C1 segment of cervical spinal cord (tissue), 14 donors: ENCODE results near the gene UBE2Q2.
"Not testable (repeated sequence)": the region's sequence is repeated elsewhere in the genome, so short reads cannot be mapped to it uniquely, and the experiment has no call there.

Experiments used
- DNase-seq, 14 donors: peaks; one replicate each; lab custom pipeline; 2025; lab: John Stamatoyannopoulos, UW

The UBE2Q2 gene

DNA sequence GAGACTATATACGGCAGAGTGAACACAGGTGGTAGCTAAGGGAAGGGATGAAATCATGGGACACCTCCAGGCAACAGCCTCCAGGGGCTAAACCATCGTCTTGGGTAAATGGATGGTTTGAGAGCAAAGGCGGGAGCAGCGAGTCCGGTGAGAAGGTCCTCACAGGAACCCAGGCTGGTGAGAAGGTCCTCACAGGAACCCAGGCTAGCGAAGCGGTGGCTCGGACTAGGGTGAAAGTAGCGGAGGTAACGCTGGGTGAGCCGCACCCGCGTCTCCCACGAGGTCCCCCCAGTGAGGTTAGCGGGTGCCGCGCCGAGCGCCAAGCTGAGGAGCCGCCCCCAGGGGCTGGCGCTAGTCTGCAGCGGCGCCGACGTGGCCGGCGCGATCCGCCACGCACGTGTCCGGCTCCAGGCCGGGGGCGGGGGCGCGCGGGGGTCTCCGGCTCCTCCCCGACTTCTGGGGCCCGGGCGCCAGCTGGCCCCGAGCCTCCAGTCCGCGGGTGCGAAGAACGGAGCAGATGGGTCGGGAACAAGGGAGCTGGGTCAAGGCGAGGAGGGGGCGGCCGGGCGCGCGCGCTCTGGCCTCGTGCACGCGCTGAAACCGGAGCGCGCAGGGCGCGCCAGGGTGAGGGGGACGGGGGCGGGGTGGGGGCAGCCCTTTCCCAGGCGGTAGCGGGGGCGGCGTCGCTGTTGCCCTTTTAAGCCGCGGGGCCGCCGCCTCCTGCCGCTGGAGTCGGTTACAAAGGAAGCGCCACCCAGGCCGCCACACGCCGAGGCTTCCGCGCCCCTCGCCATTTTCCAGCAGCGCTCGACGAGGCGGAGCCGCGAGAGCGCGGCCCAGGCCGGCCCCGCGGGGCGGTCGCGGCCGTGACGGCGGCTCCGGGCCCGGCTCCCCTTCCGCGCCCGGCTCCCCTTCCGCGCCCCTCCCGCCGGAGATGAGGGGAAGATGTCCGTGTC lies at the start of gene UBE2Q2:
Gene UBE2Q2, plus strand, starts transcription at position 726 of the 956 bp plus-strand sequence. Its CDS starts 220 bp downstream, at position 946.
- peak in 13 of 14 donors; percentile 20 to 72 (median 45) for DNase-seq

DNA sequence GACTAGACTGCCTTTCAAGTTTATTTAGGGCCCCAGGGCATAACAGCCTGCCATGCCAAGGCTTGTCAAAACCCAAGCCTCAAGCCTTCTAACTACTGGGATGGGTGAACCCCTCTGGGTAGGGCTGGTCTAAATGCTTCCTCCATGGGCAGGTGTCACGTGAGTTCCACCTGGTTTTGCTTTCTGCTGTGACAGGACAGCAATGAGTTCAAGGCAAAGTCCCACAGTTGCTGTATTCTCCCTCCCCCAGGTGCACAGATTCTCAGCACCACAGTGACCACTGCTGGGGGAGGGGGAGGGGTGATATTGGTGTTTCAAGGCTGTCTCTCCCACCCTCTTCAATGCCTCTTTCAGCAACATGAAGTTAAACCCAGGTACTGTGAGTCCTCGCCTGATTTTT lies 46.9 kb upstream of the UBE2Q2 start:
- no peak for DNase-seq

DNA sequence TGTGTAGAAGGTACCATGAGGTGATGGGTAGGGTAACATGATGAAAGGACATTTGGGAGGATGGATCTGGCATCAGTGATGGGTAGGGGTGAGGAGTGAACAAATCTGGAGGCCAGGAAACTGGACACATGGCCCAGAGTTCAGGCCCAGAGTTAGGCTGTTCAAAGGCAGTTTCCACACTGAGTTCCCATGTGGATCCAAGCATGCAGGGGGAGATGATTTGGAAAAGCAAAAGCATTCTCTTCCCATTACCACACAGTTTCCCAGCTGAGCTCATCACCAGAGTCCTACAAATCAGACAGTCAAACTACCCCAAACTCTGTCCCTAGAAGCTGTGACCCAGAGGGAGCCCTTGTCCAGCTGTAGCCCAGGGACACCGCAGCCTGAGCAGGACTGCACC lies 46.1 kb upstream of the UBE2Q2 start:
- DNase-seq: not testable (repeated sequence)

DNA sequence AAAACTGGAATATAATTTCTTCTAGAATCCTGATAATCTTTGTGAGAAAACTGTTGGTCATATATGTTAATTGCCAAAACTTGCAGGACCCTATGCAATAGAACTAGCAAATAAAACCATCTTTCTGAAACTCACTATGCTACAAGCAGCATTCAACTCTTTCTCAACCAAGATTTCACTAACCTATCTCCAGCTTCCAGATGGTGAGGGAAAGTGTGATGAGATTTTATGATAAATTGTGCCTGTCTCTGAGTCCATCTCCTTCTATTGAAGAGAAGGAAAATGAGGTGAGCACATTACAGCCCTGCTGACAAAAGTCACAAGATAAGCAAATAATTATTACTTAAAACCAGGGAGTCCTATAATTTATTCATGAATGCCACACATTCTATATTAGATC lies 44.1 kb upstream of the UBE2Q2 start:
- DNase-seq: no peak

DNA sequence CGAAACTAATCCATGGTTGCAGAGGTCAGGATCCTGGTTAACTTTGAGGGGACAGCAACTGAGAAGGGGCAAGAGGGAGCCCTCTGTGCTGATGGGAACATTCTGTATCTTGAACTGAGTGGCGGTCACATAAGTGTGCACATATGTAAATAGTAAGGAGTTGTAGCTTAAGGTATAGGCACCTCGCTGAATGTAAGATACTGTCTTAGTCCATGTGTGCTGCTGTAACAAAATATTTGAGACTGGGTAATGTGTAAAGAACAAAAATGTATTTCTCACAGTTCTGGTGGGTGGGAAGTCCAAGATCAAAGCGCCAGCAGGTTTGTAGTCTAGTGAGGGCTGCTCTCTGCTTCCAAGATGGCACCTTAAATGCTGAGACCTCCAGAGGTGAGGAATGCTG lies 42.8 kb upstream of the UBE2Q2 start:
- DNase-seq: not testable (repeated sequence)

DNA sequence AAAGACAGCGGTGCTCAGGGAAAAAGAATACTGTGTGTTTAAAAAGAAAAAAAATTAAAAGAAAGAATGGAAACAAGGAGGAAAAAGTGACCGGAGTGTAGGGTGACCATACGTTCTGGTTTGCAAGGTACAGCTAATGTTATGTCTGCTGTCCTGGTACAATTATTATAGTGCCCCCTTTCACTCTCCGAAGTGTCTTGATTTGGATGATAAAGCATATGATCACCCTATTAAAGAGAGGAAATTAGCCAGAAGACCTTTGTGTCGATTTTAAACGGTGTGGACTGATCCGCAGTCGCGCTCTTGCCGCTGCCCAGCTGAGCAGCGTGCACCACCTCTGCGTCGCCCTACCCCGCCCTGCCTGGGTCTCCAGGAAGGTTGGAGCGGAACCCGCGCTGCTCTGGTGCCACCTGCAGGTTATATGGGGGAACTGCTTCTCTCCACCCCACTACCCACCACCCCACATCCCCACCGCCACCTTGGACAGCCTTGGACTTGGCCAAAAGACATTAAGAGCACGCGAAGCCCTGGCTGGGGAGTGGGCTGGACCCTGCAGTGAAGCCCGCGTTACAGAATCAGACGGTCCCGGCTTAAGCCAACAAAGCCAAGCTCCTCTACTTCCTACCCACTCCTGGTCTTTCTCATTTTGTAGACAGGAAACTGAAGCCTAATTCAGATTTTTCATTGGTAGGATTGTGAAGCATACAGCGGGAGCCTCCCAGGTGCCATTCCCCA lies 41.2 kb upstream of the UBE2Q2 start:
- DNase-seq: peak in 13 of 14 donors; percentile 5 to 63 (median 23)

DNA sequence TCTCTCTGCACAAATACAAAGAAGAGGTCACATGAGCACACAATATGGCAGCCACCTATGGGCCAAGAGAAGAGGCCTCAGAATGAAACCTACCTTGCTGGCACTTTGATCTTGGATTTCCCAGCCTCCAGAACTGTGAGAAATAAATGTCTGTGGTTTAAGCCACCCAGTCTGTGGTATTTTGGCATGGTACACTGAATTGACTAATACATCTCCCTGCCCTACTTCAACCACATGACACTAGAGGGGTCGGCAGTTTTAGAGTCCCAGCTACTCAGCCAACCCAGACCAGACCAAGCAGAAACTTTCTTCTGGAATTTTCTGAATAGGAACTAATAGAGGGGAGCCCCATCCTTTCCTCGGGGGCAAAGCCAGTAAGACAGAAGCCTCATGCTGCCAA lies 35.8 kb upstream of the UBE2Q2 start:
- DNase-seq: not testable (repeated sequence)

DNA sequence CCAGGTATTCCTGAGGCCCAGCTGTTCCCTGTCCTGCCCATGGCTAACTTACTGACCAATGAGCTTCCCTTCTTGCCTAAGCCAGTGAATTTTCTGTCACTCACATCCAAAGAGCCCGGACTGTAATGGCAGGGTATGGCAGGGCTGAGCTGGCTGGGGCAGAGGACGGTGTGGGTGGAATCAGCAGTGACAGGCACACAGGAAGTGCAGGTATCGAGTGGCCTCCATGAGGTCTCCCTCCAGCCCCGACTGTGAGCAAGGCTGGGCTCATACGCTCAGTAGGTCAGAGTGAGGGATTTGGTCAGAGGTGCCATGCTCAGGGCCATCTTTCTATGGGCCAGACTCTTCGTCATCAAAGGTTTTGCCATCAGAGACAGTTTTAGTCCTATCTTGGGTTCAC lies 35.2 kb upstream of the UBE2Q2 start:
- not testable (repeated sequence) for DNase-seq

DNA sequence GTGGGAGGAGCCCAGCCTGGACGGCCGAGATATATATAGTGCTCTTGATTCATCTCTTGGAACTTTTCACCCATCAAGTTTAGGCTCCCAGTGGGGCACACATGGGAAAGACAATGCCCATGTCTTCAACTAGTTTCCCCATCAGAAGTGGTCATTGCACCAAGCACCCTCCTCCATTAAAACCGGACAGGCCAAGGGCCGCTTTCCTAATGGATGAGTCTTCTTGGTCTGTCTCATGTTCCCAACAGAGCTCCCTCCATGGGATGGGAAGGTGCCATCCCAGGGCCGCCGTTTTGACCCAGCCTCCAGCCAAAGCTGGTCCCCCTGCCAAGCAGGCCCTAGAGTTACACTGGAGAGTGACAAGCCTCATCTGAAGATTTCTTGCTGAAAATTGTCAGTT lies 34.7 kb upstream of the UBE2Q2 start:
- DNase-seq: no peak

DNA sequence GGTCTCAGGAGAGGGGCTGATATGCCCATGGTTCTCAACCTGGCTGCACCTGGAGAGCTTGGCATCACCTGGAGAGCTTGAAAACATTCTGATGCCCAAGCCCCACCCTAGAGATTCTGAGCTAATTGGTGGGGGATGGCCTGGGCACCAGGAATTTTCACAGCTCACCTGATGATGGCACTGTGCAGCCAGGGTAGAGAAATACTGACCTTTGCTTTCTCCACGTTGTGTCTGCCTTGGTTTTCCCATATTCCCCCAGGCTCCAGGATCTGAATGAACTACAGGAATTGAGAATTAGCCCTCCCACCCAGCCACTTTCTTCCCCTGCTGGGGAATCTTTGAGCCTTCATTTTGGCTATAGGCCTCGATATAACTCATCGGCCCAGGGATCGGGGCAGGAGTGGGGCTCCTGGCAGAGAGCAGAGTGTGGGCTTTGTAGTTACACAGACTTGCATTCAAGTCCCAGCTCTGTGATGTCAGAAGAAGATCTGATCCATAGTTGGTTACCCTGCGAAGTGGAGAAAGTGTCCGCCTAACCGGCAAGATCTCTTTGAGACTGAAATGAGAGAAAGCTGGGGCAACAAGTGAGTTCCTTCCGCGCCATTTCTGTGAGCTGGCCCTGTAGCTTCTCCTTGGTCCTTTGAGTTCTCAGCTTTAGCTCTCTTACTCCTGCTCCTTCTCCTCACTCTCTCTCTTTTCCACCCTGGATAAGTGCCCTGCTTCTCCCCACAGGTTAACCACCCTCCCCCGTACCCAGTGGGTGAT lies 33.1 kb upstream of the UBE2Q2 start:
- DNase-seq: no peak

DNA sequence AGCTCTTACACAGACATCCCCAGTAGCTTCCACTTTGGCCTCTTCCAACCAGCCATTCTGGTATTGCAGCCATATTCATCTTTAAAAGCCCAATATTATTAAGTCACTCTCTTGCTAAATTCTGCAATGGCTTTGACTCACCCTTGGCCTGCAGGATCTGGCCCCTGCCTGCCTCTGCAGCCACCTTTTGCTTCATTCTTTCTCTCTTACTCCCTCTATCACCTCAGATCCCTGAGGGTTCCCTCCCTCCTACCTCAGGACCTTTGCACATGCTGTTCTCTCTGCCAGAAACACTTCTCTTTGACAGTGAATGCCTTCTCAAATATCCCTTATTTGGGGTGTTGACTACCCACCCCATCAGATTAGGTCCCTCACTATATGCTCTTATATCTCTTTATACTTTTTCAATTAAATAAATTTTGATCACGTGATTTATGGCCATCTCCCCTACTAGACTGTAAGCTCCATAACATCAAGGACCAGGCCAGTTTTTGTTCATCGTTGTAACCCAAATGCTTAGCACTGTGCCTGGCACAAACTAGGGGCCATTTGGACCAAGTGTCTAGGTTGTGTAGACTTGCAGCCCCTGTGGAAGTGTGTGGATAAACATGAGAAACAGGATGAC lies 32.3 kb upstream of the UBE2Q2 start:
- no peak for DNase-seq

DNA sequence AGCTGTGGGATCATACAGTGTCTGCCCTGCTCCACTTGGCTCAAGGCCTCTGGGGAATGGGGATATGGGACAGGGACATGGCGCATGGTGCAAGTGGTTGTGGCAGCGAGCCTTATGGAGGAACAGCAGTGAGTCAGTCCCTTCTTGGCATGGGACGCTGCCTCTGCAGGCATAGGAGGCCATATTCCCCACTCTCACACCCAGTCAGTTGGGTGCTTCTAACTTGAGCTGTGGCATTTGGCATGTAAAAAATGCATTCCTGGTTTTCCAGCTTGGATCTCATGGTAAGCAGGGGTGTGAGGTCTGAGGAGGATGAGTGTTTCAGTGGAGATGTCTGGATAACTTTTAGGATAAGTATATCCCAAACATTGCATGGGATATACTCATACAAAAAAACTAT lies 31.6 kb upstream of the UBE2Q2 start:
- DNase-seq: no peak

DNA sequence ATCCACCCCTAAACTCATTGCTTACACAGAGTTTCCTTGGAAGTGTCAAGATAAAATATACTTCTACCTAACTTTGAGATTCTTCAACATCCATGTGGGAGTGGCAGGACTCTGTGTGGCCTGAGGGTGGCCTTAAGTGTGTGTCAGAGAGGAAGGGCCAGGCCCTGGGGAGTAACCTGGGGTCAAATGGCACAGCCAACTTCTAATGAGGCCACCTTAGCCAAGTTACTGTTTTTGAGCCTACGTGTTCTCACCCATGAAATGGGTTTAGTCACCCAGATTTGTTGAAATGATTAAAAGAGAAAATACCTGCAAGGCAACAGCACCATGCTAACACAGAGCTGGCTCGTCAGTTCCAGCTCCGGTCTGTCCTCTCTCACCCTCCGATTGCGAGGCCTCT lies 28.5 kb upstream of the UBE2Q2 start:
- DNase-seq: no peak

DNA sequence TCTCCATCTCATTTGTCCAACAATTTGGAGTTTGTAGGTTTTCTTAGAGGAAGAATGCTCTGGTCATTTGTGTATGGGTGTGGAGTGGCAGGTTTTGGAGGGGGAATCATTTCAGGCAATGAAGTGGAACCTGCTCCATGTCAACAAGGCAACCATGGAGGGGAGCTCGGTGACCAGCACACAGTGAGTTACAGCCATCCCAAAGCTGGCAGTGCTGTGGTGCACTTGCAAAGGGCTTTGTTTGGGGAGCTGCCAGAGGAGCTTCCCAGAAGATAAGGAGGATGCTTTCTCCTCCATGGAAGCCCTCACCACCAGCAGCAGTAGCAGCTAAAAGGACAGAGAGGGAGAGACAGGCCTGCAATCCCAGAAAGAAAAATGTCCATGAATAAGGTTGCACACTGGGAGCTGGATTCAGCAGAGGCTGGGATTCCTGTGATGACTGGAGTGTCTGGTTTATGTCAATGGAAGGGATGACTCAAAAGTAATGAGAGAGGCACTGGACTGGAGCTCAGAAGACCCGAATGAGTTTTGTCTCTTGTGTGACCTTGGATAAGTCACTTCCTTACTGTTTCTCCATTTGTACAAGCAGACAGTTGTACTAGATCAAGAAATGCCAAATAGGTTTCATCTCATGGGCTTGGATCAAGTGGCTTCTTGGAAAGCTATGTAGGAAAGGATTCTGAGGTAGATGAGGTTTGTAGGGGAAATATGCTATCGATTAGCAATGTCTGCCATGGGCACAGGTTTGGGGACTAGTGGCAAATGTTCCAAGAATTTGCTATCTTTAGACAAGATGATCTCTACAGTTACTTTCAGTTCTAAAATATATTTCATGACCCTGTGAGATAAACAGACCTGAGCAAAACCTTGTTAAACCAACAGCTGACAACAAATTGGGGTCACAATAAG lies 27.2 kb upstream of the UBE2Q2 start:
- no peak for DNase-seq

DNA sequence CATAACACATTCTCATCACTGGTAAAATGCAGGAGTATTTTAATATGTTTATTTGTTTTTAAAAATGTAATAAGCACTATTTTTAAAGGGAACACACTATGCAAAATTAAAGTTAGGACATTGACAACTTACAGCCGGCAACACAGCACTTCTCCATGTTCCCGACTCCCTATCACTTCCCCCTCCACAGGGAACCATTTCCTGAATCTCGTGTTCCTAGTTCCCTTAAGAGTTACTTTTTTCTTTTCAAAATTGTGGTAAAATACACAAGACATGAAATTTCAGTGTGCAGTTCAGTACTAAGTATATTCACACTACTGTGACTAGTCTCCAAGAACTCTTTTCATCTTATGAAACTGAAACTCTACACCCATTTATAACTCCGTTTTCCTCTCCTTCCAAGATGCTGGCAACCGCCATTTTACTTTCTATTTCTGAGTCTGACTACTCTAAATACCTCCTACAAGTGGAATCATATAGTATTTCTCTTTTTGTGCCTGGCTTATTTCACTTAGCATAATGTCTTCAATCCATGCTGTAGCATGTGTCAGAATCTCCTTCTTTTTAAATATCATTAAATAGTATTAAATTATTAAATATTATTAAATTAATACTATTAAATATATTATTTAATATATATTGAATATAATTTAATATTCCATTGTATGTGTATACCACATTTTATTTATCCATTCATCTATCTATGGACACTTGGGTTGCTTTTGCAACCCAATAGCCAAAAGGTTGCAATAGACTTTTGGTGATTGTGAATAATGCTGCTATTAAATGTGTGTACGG lies 25.9 kb upstream of the UBE2Q2 start:
- no peak for DNase-seq

DNA sequence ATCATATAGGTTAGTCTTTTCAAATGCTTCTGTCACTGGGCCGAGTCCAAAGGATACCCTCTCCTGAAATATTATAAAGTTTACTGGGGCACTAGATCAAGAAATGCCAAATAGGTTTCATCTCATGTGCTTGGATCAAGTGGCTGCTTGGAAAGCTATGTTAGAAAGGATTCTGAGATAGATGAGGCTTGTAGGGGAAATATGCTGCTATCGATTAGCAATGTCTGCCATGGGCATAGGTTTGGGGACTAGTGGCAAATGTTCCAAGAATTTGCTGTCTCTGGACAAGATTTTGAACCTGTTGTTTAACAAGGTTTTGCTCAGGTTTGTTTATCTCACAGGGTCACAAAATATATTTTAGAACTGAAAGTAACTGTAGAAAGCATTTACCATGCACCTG lies 23.0 kb upstream of the UBE2Q2 start:
- DNase-seq: no peak

DNA sequence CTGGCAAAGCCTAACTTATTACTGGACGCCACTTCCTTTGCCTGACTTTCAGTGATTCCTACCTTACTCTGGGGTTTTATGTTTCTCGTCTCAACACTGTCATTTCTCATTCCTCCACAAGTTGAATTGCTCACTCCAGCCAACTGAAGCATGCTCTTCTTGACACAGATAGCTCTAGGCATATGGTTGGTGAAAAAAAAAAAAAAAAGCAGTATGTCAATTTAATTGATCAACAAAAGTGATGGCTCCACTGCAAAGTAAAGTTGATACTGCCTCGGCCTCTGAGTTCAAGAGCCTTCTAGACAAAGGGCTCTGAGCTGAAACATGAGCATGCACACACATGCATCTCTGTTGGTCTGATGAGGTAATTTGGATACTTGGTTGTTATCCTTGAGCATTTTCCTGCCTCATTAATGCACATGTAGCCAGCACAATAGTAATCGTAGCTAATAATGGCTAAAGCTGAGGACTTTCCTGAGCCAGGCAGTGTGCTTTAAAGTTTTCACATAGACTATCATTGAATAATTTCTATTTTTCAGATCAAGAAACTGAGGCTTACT lies 21.4 kb upstream of the UBE2Q2 start:
- no peak for DNase-seq

DNA sequence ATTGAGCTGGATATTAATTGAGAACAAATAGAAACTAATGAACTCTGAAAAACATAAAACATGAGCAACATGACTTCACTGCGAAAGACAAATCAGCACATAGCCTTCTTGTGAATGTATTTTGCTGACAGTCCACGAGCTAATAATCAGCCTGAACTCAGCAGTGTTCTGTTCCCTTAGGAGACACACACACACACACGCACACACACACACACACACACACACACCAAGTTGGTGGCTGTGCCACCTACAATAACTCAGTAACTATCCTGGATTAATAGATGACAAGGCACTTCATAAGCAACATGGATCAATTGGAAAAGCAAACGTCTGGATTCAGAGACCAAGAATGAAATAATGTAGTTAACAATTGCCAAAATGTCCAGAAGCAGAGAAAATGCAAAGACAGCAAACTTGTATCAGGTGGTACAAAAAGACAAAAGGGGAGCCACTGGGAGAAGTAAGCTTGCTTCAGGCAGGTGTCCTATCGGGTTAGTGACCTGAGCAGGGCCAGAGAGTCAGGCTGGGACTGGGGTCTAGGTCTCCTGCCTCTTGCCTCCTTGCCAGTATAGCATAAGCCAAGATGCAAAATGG lies 20.5 kb upstream of the UBE2Q2 start:
- no peak for DNase-seq
